ENCODE measurements around the gene PRDX4.
"Not testable (repeated sequence)": the region's sequence is repeated elsewhere in the genome, so short reads cannot be mapped to it uniquely, and the experiment has no call there.

The PRDX4 gene

GRCh38 chrX:23667239-23668177 lies at the start of gene PRDX4:
Gene PRDX4 (plus strand): TSS chrX:23667493. CDS start chrX:23667571, 78 bp downstream.
- peak; percentile 74 for DNase-seq

- no peak for DNase-seq
Observed at GRCh38 chrX:23621621-23622265, 45.5 kb upstream of the PRDX4 start.

- no peak for DNase-seq
Observed at GRCh38 chrX:23623797-23624196, 43.5 kb upstream of the PRDX4 start.

- DNase-seq = no peak
Observed at GRCh38 chrX:23626651-23627050, 40.6 kb upstream of the PRDX4 start.

GRCh38 chrX:23628131-23628530 lies 39.2 kb upstream of the PRDX4 start:
- DNase-seq = no peak

GRCh38 chrX:23631136-23631535 lies 36.2 kb upstream of the PRDX4 start:
- DNase-seq = no peak

GRCh38 chrX:23633834-23634580 lies 33.3 kb upstream of the PRDX4 start:
- DNase-seq = no peak

GRCh38 chrX:23637187-23637586 lies 30.1 kb upstream of the PRDX4 start:
- DNase-seq = no peak

- DNase-seq = no peak
Observed at GRCh38 chrX:23643020-23643419, 24.3 kb upstream of the PRDX4 start.

- no peak for DNase-seq
Observed at GRCh38 chrX:23644744-23645143, 22.5 kb upstream of the PRDX4 start.

GRCh38 chrX:23656091-23656490 lies 11.2 kb upstream of the PRDX4 start:
- DNase-seq = no peak

GRCh38 chrX:23656684-23657083 lies 10.6 kb upstream of the PRDX4 start:
- no peak for DNase-seq

GRCh38 chrX:23659339-23659738 lies 8.0 kb upstream of the PRDX4 start:
- no peak for DNase-seq

- DNase-seq = not testable (repeated sequence)
Observed at GRCh38 chrX:23660083-23660765, 7.1 kb upstream of the PRDX4 start.

- DNase-seq = no peak
Observed at GRCh38 chrX:23660766-23661132, 6.5 kb upstream of the PRDX4 start.

GRCh38 chrX:23661671-23662070 lies 5.6 kb upstream of the PRDX4 start:
- no peak for DNase-seq

- DNase-seq = peak; percentile 48
Observed at GRCh38 chrX:23662187-23662586, 5.1 kb upstream of the PRDX4 start.

- no peak for DNase-seq
Observed at GRCh38 chrX:23662853-23663252, 4.4 kb upstream of the PRDX4 start.

GRCh38 chrX:23664496-23664895 lies 2.8 kb upstream of the PRDX4 start:
- no peak for DNase-seq

- DNase-seq = no peak
Observed at GRCh38 chrX:23666282-23666681, 1.0 kb upstream of the PRDX4 start.

GRCh38 chrX:23668335-23668734 lies 1.0 kb downstream of the PRDX4 start:
- DNase-seq = no peak

- DNase-seq = no peak
Observed at GRCh38 chrX:23670528-23670927, 3.2 kb downstream of the PRDX4 start.

GRCh38 chrX:23673108-23673507 lies 5.8 kb downstream of the PRDX4 start:
- DNase-seq = no peak
